Smooth muscle cell (in vitro differentiated cells): ENCODE measurements around the gene MEF2A. TPM values are rescaled to one million over a fixed set of nuclear protein-coding genes. Genes with fewer than 3 reads are reported as not detected.

ENCODE experiments used
- DNase-seq: peaks from one replicate; lab custom pipeline; 2025; ENCODE audit not compliant: unreplicated experiment; lab: John Stamatoyannopoulos, UW
- H2AFZ ChIP-seq: fragments of 200-600 bp; sonication (generic); 2 replicates; pipeline ENCODE4 v1.6.0; 2016; ENCODE audit warnings: antibody characterized with exemption, low read depth, mild to moderate bottlenecking
- H3F3A ChIP-seq: fragments of 200-600 bp; sonication (generic); 2 replicates; pipeline ENCODE4 v1.6.0; 2017; ENCODE audit warnings: antibody characterized with exemption, low read depth
- H3K27ac ChIP-seq: fragments of 200-600 bp; sonication (generic); 2 replicates; pipeline ENCODE4 v1.5.1; 2016; ENCODE audit warnings: low read depth, mild to moderate bottlenecking
- H3K27me3 ChIP-seq: fragments of 200-600 bp; sonication (generic); 2 replicates; pipeline ENCODE4 v1.6.1; 2016; ENCODE audit warnings: low read depth, mild to moderate bottlenecking
- H3K36me3 ChIP-seq: fragments of 200-600 bp; sonication (generic); 2 replicates; pipeline ENCODE4 v1.5.1; 2016; ENCODE audit warnings: low read depth
- H3K4me1 ChIP-seq: fragments of 200-600 bp; sonication (generic); 2 replicates; pipeline ENCODE4 v1.5.1; 2016; ENCODE audit warnings: low read depth
- H3K4me2 ChIP-seq: fragments of 200-600 bp; sonication (generic); 2 replicates; pipeline ENCODE4 v1.6.0; 2016; ENCODE audit warnings: mild to moderate bottlenecking
- H3K4me3 ChIP-seq: fragments of 200-600 bp; sonication (generic); 2 replicates; pipeline ENCODE4 v1.5.1; 2016; ENCODE audit warnings: mild to moderate bottlenecking
- H3K79me2 ChIP-seq: fragments of 200-600 bp; sonication (generic); 2 replicates; pipeline ENCODE4 v1.6.0; 2016; ENCODE audit warnings: low read depth, mild to moderate bottlenecking
- H3K9ac ChIP-seq: fragments of 200-600 bp; sonication (generic); 2 replicates; pipeline ENCODE4 v1.6.0; 2016; ENCODE audit warnings: low read depth
- H3K9me3 ChIP-seq: fragments of 200-600 bp; sonication (generic); replicated peaks from 2 replicates; pipeline ENCODE4 v1.5.1; 2016; ENCODE audit warnings: low read depth
- H4K20me1 ChIP-seq: fragments of 200-600 bp; sonication (generic); 2 replicates; pipeline ENCODE4 v1.6.0; 2016; ENCODE audit warnings: low read depth
- CTCF ChIP-seq: fragments of 200-600 bp; sonication (generic); IDR thresholded peaks from 2 replicates; pipeline ENCODE4 v1.5.1; 2017; ENCODE audit warnings: borderline replicate concordance, mild to moderate bottlenecking, antibody characterized with exemption; ENCODE audit not compliant: insufficient read depth, poor library complexity, severe bottlenecking
- WGBS: methylation state at CpG from one replicate; pipeline ENCODE4 v1.1.7; 2016; ENCODE audit warnings: low lambda C conversion rate; 5-methylcytosine and 5-hydroxymethylcytosine counted together
- polyA plus RNA-seq: library from polyadenylated mRNA; unstranded; fragments of >200 nt; fragmentation: Nextera tagmentation; extraction: Ambion mirVana; gene quantifications from 2 replicates; pipeline ENCODE4 v1.2.1, GENCODE V29; 2016
- total RNA-seq: library from RNA; depleted of rRNA; stranded (reverse); fragments of >200 nt; gene quantifications from 2 replicates; pipeline ENCODE4 v1.2.3, GENCODE V29; 2014

MEF2A gene
- total and polyA plus RNA-seq, 2 experiments from 2014 or later, result 12.3 to 75.8 TPM

- DNase-seq, result no peak
- Histone ChIP-seq H3K4me1 (no peaks in the 10 kb centered on the region), H3F3A (no peaks in the 10 kb centered on the region), H3K36me3 (peaks cover 18% of the 10 kb centered on the region), H4K20me1 (no peaks in the 10 kb centered on the region), H3K9me3 (no peaks in the 10 kb centered on the region), H3K27me3 (no peaks in the 10 kb centered on the region), H3K4me2 (no peak overlapping the region), H2AFZ (no peak overlapping the region), H3K4me3 (no peak overlapping the region), H3K27ac (no peak overlapping the region), H3K79me2 (peaks cover 3% of the 10 kb centered on the region), H3K9ac (no peak overlapping the region)
- TF ChIP-seq CTCF, result no peak
- 96% methylated on average over 2 of the region's 2 CpGs for WGBS
Measured at GRCh38 chr15:99671926-99672635, 106.3 kb downstream of the MEF2A start.

- Histone ChIP-seq H3K4me1 (no peaks in the 10 kb centered on the region), H3K27me3 (no peaks in the 10 kb centered on the region), H3K36me3 (peaks cover 21% of the 10 kb centered on the region), H3K9me3 (no peaks in the 10 kb centered on the region), H2AFZ (no peak overlapping the region), H3K9ac (no peak overlapping the region), H4K20me1 (no peaks in the 10 kb centered on the region), H3F3A (no peaks in the 10 kb centered on the region), H3K27ac (no peak overlapping the region), H3K4me3 (no peak overlapping the region), H3K4me2 (no peak overlapping the region), H3K79me2 (peaks cover 3% of the 10 kb centered on the region)
- 100% methylated on average over 1 of the region's 1 CpG for WGBS
- no peak for TF ChIP-seq CTCF
- no peak for DNase-seq
Measured at GRCh38 chr15:99673111-99673510, 107.3 kb downstream of the MEF2A start.

GRCh38 chr15:99674279-99674678, 108.5 kb downstream of the MEF2A start:
- Histone ChIP-seq H3K79me2 (peaks cover 3% of the 10 kb centered on the region), H2AFZ (no peak overlapping the region), H3K4me3 (no peak overlapping the region), H4K20me1 (no peaks in the 10 kb centered on the region), H3K27me3 (no peaks in the 10 kb centered on the region), H3K36me3 (peaks cover 33% of the 10 kb centered on the region), H3K9ac (no peak overlapping the region), H3K4me2 (no peak overlapping the region), H3K4me1 (no peaks in the 10 kb centered on the region), H3K27ac (no peak overlapping the region), H3F3A (no peaks in the 10 kb centered on the region), H3K9me3 (no peaks in the 10 kb centered on the region)
- 94% methylated on average over 2 of the region's 2 CpGs for WGBS
- no peak for TF ChIP-seq CTCF
- DNase-seq, result no peak

GRCh38 chr15:99677540-99678134, 111.9 kb downstream of the MEF2A start:
- H3K9me3 ChIP-seq, result no peaks in the 10 kb centered on the region
- H3K79me2 ChIP-seq, result no peaks in the 10 kb centered on the region
- H3K4me1 ChIP-seq, result no peaks in the 10 kb centered on the region
- H4K20me1 ChIP-seq, result no peaks in the 10 kb centered on the region
- no peaks in the 10 kb centered on the region for H3K27me3 ChIP-seq
- no peak for DNase-seq
- H3K4me3 ChIP-seq, result no peak overlapping the region
- WGBS, result 72% methylated on average over 4 of the region's 4 CpGs
- H3K9ac ChIP-seq, result no peak overlapping the region
- H3K27ac ChIP-seq, result no peak overlapping the region
- H3F3A ChIP-seq, result no peaks in the 10 kb centered on the region
- no peak for TF ChIP-seq CTCF
- no peak overlapping the region for H3K4me2 ChIP-seq
- peaks cover 29% of the 10 kb centered on the region for H3K36me3 ChIP-seq
- H2AFZ ChIP-seq, result no peak overlapping the region
